Measurements from ENCODE around the gene PARD6G. TPM values are rescaled to one million over a fixed set of nuclear protein-coding genes. Genes with fewer than 3 reads are reported as not detected.

The PARD6G gene
- total RNA-seq, 2 donors from 2014 or later, result 1.9 to 2.8 TPM

- Histone ChIP-seq H3K4me1 (peaks cover 0 to 3% of the 10 kb centered on the region in 2 donors), H3K4me3 (no peak overlapping the region), H3K27ac (no peak overlapping the region), H3K9me3 (peaks cover 0 to 9% of the 10 kb centered on the region in 2 donors), H3K27me3 (no peaks in the 10 kb centered on the region), H3K36me3 (no peaks in the 10 kb centered on the region)
- TF ChIP-seq CTCF (IDR thresholded peaks at IDR 0.05), result no peak
- no peak for DNase-seq (ENCODE audit: low spot score)
These were observed 85.4 kb downstream of the PARD6G start for GRCh38 chr18:80161781-80162417.

- TF ChIP-seq CTCF (IDR thresholded peaks at IDR 0.05), result peak in 1 of 2 donors; percentile 73
These were observed 87.3 kb downstream of the PARD6G start for GRCh38 chr18:80159713-80160636.

GRCh38 chr18:80158365-80158764 lies 88.9 kb downstream of the PARD6G start:
- no peak overlapping the region for H3K4me3 ChIP-seq
- DNase-seq (ENCODE audit: low spot score), result no peak
- no peak overlapping the region for H3K27ac ChIP-seq
- peaks cover 0 to 8% of the 10 kb centered on the region in 2 donors for H3K4me1 ChIP-seq
- no peaks in the 10 kb centered on the region for H3K9me3 ChIP-seq
- no peaks in the 10 kb centered on the region for H3K36me3 ChIP-seq
- H3K27me3 ChIP-seq, result no peaks in the 10 kb centered on the region
- TF ChIP-seq CTCF (IDR thresholded peaks at IDR 0.05), result no peak

More at GRCh38 chr18:80159713-80160636, 87.3 kb downstream of the PARD6G start:
- H3K4me1 ChIP-seq, result peaks cover 0 to 8% of the 10 kb centered on the region in 2 donors
- H3K36me3 ChIP-seq, result no peaks in the 10 kb centered on the region
- H3K27me3 ChIP-seq, result no peaks in the 10 kb centered on the region
- peaks cover 0 to 7% of the 10 kb centered on the region in 2 donors for H3K9me3 ChIP-seq
- peak overlapping the region in 1 of 2 donors; percentile 33 for H3K4me3 ChIP-seq
- DNase-seq (ENCODE audit: low spot score), result no peak
- no peak overlapping the region for H3K27ac ChIP-seq

- Histone ChIP-seq H3K36me3 (no peaks in the 10 kb centered on the region), H3K27ac (no peak overlapping the region), H3K9me3 (no peaks in the 10 kb centered on the region), H3K4me3 (no peak overlapping the region), H3K4me1 (peaks cover 0 to 8% of the 10 kb centered on the region in 2 donors), H3K27me3 (no peaks in the 10 kb centered on the region)
- peak; percentile 78 for DNase-seq (ENCODE audit: low spot score)
- peak; percentile 94 to 95 for TF ChIP-seq CTCF (IDR thresholded peaks at IDR 0.05)
These were observed 89.5 kb downstream of the PARD6G start for GRCh38 chr18:80157708-80158343.

- TF ChIP-seq CTCF (IDR thresholded peaks at IDR 0.05), result peak in 1 of 2 donors; percentile 48
- no peak overlapping the region for H3K4me3 ChIP-seq
- H3K4me1 ChIP-seq, result peaks cover 0 to 5% of the 10 kb centered on the region in 2 donors
- no peaks in the 10 kb centered on the region for H3K27me3 ChIP-seq
- no peak overlapping the region for H3K27ac ChIP-seq
- no peaks in the 10 kb centered on the region for H3K36me3 ChIP-seq
- no peaks in the 10 kb centered on the region for H3K9me3 ChIP-seq
- DNase-seq (ENCODE audit: low spot score), result no peak
These were observed 93.0 kb downstream of the PARD6G start for GRCh38 chr18:80154293-80154692.

All from right atrium auricular region (tissue), 2 donors.